Colonic mucosa (tissue), 4 donors: ENCODE data around the gene C16orf92. TPM values are rescaled to one million over a fixed set of nuclear protein-coding genes. Genes with fewer than 3 reads are reported as not detected.

Experiments
- DNase-seq: peaks from one replicate; pipeline ENCODE4 v3.0.0-alpha.2; 2020
- H3K27ac ChIP-seq: fragments of 200-600 bp; one replicate; pipeline ENCODE4 v1.8.0; 2021
- H3K27me3 ChIP-seq: fragments of 200-600 bp; one replicate; pipeline ENCODE4 v1.8.0; 2021
- H3K36me3 ChIP-seq: fragments of 200-600 bp; one replicate; pipeline ENCODE4 v1.8.0; 2021
- H3K4me1 ChIP-seq: fragments of 200-600 bp; one replicate; pipeline ENCODE4 v1.8.0; 2021; ENCODE audit warnings: mild to moderate bottlenecking
- H3K4me3 ChIP-seq: fragments of 200-600 bp; one replicate; pipeline ENCODE4 v1.8.0; 2021
- H3K9ac ChIP-seq, 2 donors: one replicate each; pipeline ENCODE4 v1.7.0; 2013; ENCODE audit warnings: control low read depth in 2 of 2, low read depth in 2 of 2, low read length in 2 of 2
- H3K9me3 ChIP-seq: fragments of 200-600 bp; one replicate; pipeline ENCODE4 v1.8.0; 2021
- CTCF ChIP-seq: fragments of 200-600 bp; IDR thresholded peaks from one replicate; pipeline ENCODE4 v1.8.0; 2022; ENCODE audit warnings: antibody characterized with exemption, mild to moderate bottlenecking
- intact Hi-C: fragments of 100-400 bp; cut with DNase I; formaldehyde crosslinking; loops from one replicate; pipeline ENCODE4 v1.14.1; 2022
- total RNA-seq, 2 donors: library from RNA; stranded (reverse); fragmentation: NEBNext Ultra II Directional in 1 of 2; extraction: Animal tissue kit (Norgen Biotek cat#: 25700) in 1 of 2; gene quantifications; one replicate each; pipeline ENCODE4 v1.2.1, GENCODE V29; 2021
- donor health status: healthy.
- donor health status: DM: no; HTN: no; CAD: no.
- donor health status: DM: no; HTN: no; CAD: no.

The C16orf92 gene
- total RNA-seq: not detected

GRCh38 chr16:30022887-30023286 lies at the start of gene C16orf92:
C16orf92 (plus strand) TSS chr16:30023198; CDS start chr16:30023341, 143 bp downstream.
- DNase-seq: no peak
- no peak within 1 kb of the TSS for H3K4me3 ChIP-seq
- H3K9me3 ChIP-seq: no peaks in the 10 kb centered on the region
- no peaks in the 10 kb centered on the region for H3K4me1 ChIP-seq
- no peak within 1 kb of the TSS for H3K9ac ChIP-seq
- H3K36me3 ChIP-seq: no peaks in the 10 kb centered on the region
- H3K27me3 ChIP-seq: no peaks in the 10 kb centered on the region
- intact Hi-C loops: loop anchor here (5.0 kb wide), 2 partner anchors 161 to 321 kb away; partner anchors contain the start of gene CDIPT
- no peak for TF ChIP-seq CTCF
- H3K27ac ChIP-seq: no peak within 1 kb of the TSS

DNA sequence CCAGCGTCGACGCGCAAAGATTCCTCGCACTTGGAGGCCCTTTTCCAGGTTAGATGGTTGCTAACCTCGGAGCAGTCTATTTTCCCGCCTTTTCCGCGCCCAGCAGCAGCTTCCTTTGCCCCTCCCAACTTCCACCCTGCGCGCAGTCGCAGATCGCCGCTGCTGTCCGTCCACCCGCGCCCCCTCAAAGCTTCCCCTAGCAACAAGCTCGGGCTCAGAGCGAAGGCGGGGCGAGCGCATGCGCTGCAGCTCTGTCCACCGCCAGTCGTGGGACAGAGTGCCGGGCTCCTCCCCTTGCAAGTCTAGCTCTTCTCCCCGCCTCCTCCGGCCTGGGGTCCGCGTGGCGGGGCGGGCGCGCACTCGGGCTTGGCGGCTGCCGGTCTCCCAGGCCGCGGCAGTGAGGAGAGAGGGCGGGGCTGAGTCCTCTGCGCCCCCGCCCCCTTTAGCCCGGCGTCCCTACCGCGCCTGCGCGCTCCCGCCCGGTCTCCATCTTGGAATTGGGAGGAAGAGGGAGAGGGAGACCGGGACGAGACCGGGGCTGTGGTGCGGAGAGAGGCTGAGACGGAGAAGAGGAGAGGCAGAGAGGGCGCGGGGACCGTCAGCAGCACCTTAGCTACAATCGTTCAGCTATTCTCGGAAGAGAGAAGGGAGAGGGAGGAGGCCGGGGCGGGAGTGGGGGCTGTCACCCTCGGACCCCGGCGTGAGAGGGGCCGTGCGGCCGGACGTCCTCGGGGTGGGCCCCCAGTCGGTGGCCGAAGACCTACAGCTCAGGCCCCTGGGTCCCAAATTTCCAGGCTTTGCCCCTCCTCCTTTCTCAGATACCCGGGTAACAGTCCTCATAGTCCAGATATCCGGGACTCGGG lies 49.4 kb upstream of the C16orf92 start, which contains the start of gene TAOK2:
Gene TAOK2 (plus strand): TSS at position 485 of the 863 bp plus-strand sequence. CDS start 3,905 bp downstream, outside the sequence.
- peak within 1 kb of the TSS; percentile 75 for H3K4me3 ChIP-seq
- H3K36me3 ChIP-seq: peaks cover 11% of the 10 kb centered on the region
- H3K4me1 ChIP-seq: peaks cover 17% of the 10 kb centered on the region
- peak within 1 kb of the TSS; percentile 74 for H3K27ac ChIP-seq
- no peak for TF ChIP-seq CTCF
- intact Hi-C loops: no loop called here
- H3K9ac ChIP-seq: peak within 1 kb of the TSS; percentile 92 to 96
- no peaks in the 10 kb centered on the region for H3K9me3 ChIP-seq
- no peaks in the 10 kb centered on the region for H3K27me3 ChIP-seq
- DNase-seq: peak; percentile 97

- H3K4me1 ChIP-seq: peaks cover 17% of the 10 kb centered on the region
- DNase-seq: no peak
- peaks cover 14% of the 10 kb centered on the region for H3K36me3 ChIP-seq
- intact Hi-C loops: no loop called here
- peak overlapping the region; percentile 92 to 96 for H3K9ac ChIP-seq
- H3K9me3 ChIP-seq: no peaks in the 10 kb centered on the region
- H3K27ac ChIP-seq: peak overlapping the region; percentile 74
- H3K27me3 ChIP-seq: no peaks in the 10 kb centered on the region
- no peak for TF ChIP-seq CTCF
- peak overlapping the region; percentile 75 for H3K4me3 ChIP-seq
Measured at GRCh38 chr16:29974291-29975133, 48.5 kb upstream of the C16orf92 start.

DNA sequence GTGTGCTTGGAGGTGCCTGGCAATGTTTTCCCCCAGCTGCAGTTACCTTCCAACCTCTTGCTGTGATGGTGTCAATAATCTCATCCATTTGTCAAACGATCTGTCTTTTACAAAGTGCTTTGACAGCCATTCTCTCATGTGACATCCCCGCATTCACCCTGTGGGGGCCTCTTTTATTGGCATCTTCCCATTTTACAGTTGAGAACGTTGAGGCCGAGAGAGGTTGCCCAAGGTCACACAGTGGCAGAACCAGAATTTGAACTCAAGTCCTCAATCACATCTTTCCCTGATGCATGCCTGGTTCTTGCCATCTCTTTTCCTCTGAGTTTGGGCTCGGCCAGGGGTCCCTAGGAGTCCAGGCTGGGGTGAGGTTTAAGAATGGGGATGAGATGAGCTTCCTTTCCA lies 47.9 kb upstream of the C16orf92 start:
- no peak overlapping the region for H3K27ac ChIP-seq
- TF ChIP-seq CTCF: no peak
- no peak for DNase-seq
- H3K27me3 ChIP-seq: no peaks in the 10 kb centered on the region
- H3K4me1 ChIP-seq: peaks cover 17% of the 10 kb centered on the region
- H3K9me3 ChIP-seq: no peaks in the 10 kb centered on the region
- peak overlapping the region; percentile 75 for H3K4me3 ChIP-seq
- intact Hi-C loops: no loop called here
- peak overlapping the region; percentile 92 to 96 for H3K9ac ChIP-seq
- H3K36me3 ChIP-seq: peaks cover 13% of the 10 kb centered on the region

DNA sequence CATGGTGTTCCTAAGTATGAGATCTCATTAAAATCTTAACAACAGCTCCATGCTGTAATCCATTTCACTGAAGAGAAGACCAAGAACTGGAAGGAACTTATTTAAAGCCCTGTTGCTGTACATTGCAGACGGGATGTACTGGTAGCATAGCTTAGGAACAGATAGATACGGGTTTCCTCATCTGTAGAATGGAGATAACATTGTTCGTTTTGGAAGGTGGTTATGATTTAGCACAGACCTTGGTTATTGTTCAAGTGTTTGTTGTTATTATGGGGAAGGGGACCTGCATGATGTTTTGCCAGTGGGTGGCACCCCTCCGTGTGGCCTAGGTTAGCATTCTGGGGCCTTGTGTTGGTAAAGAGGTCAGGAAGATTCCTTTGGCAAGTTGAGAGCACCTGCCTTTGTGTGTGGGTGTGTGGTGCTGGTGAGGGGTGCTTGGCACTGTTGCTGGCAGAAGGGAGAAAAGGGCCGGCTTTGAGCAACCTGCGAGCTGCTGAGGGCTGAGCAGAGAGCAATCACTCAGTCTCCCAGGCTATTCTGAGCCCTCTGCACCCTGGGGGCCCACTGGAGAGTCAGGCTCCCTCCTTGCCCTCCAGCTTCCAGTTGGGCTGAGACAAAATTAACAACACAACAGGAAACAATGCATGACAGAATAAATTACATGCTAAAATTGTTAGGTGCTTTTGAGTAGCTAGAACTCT lies 47.0 kb upstream of the C16orf92 start:
- TF ChIP-seq CTCF: no peak
- no peak for DNase-seq
- Histone ChIP-seq H3K9me3 (no peaks in the 10 kb centered on the region), H3K4me1 (peaks cover 17% of the 10 kb centered on the region), H3K27me3 (no peaks in the 10 kb centered on the region), H3K4me3 (peak overlapping the region; percentile 75), H3K27ac (no peak overlapping the region), H3K36me3 (peaks cover 14% of the 10 kb centered on the region), H3K9ac (peak overlapping the region; percentile 8 to 48)
- intact Hi-C loops: no loop called here
